Epithelial cell of esophagus (primary cell): Measurements from ENCODE around the gene ANKRD44.

ENCODE experiments used
- DNase-seq: peaks from one replicate; pipeline ENCODE4 v3.0.0; 2010; ENCODE audit warnings: low read depth
- H3K4me3 ChIP-seq: 2 replicates; pipeline ENCODE4 v1.5.1; 2011; ENCODE audit warnings: mild to moderate bottlenecking, low read length, control low read depth
- CTCF ChIP-seq: IDR thresholded peaks from 2 replicates; pipeline ENCODE4 v1.5.1; 2011; ENCODE audit warnings: low read depth, mild to moderate bottlenecking, low read length, control low read depth, inconsistent platforms; ENCODE audit not compliant: insufficient read depth; ENCODE audit errors: missing control alignments

ANKRD44 gene

GRCh38 chr2:197159661-197160211 lies 150.8 kb downstream of the ANKRD44 start:
- H3K4me3 ChIP-seq: no peak overlapping the region
- no peak for TF ChIP-seq CTCF
- DNase-seq: peak; percentile 45

- no peak for TF ChIP-seq CTCF
- H3K4me3 ChIP-seq: no peak overlapping the region
- no peak for DNase-seq
Measured at GRCh38 chr2:197158591-197159550, 151.7 kb downstream of the ANKRD44 start.

GRCh38 chr2:197157879-197158537 lies 152.6 kb downstream of the ANKRD44 start:
- no peak for TF ChIP-seq CTCF
- no peak overlapping the region for H3K4me3 ChIP-seq
- DNase-seq: no peak

GRCh38 chr2:197156771-197157170 lies 153.8 kb downstream of the ANKRD44 start:
- no peak for DNase-seq
- TF ChIP-seq CTCF: no peak
- H3K4me3 ChIP-seq: no peak overlapping the region

GRCh38 chr2:197152451-197153228 lies 157.9 kb downstream of the ANKRD44 start:
- no peak overlapping the region for H3K4me3 ChIP-seq
- no peak for DNase-seq
- no peak for TF ChIP-seq CTCF

GRCh38 chr2:197149546-197149945 lies 161.0 kb downstream of the ANKRD44 start:
- no peak overlapping the region for H3K4me3 ChIP-seq
- DNase-seq: no peak
- no peak for TF ChIP-seq CTCF
